Large intestine (tissue), 3 donors: ENCODE results near the gene CNTN1. TPM values are rescaled to one million over a fixed set of nuclear protein-coding genes. Genes with fewer than 3 reads are reported as not detected.
A peak's percentile ranks its signal among the peaks of the same experiment; 100 is the strongest.
"Not testable (repeated sequence)": the region's sequence is repeated elsewhere in the genome, so short reads cannot be mapped to it uniquely, and the experiment has no call there.

ENCODE experiments used
- DNase-seq, 2 donors: peaks; one replicate each; pipeline versions ENCODE4 v3.0.0 to v3.0.0-alpha.2; 2013
- H3K27ac ChIP-seq: one replicate; pipeline ENCODE4 v1.5.1; 2013; ENCODE audit warnings: low read length
- H3K27me3 ChIP-seq: 2 replicates; pipeline ENCODE4 v1.6.1; 2013; ENCODE audit warnings: low read length; ENCODE audit not compliant: control insufficient read depth, insufficient read depth
- H3K36me3 ChIP-seq: 2 replicates; pipeline ENCODE4 v1.6.1; 2013; ENCODE audit warnings: low read length; ENCODE audit not compliant: control insufficient read depth, insufficient read depth
- H3K4me1 ChIP-seq: one replicate; pipeline ENCODE4 v1.6.1; 2013; ENCODE audit warnings: low read length; ENCODE audit not compliant: control insufficient read depth, insufficient read depth
- H3K4me3 ChIP-seq: one replicate; pipeline ENCODE4 v1.5.1; 2013; ENCODE audit warnings: low read length
- H3K9me3 ChIP-seq: one replicate; pipeline ENCODE4 v1.6.1; 2013; ENCODE audit warnings: mild to moderate bottlenecking, low read depth, low read length, moderate library complexity; ENCODE audit not compliant: control insufficient read depth
- WGBS: methylation state at CpG from one replicate; pipeline ENCODE4 v1.1.5; 2013; ENCODE audit warnings: low lambda C conversion rate; ENCODE audit not compliant: insufficient coverage; 5-methylcytosine and 5-hydroxymethylcytosine counted together
- polyA plus RNA-seq: library from polyadenylated mRNA; unstranded; fragments of 120-200 nt; gene quantifications from one replicate; pipeline ENCODE4 v1.2.1, GENCODE V29; 2013

Gene CNTN1
- polyA plus RNA-seq, 1 donor, result 7.4 TPM

GRCh38 chr12:41076114-41076513, 383.9 kb downstream of the CNTN1 start:
- no CpG with 5 or more reads among the region's 7 CpGs for WGBS
- no peaks in the 10 kb centered on the region for H3K4me1 ChIP-seq
- DNase-seq, result no peak
- H3K27ac ChIP-seq, result no peak overlapping the region
- H3K9me3 ChIP-seq, result no peaks in the 10 kb centered on the region
- no peaks in the 10 kb centered on the region for H3K27me3 ChIP-seq
- H3K4me3 ChIP-seq, result no peak overlapping the region
- H3K36me3 ChIP-seq, result no peaks in the 10 kb centered on the region

GRCh38 chr12:41081241-41081640, 389.0 kb downstream of the CNTN1 start:
- not testable (repeated sequence) for H3K4me1 ChIP-seq, H3K27ac ChIP-seq, DNase-seq, H3K9me3 ChIP-seq, H3K36me3 ChIP-seq, H3K27me3 ChIP-seq, H3K4me3 ChIP-seq
- WGBS, result no CpG with 5 or more reads among the region's 1 CpG

GRCh38 chr12:41089438-41089837, 397.2 kb downstream of the CNTN1 start:
- Histone ChIP-seq H3K4me1 (no peaks in the 10 kb centered on the region), H3K27ac (no peak overlapping the region), H3K4me3 (no peak overlapping the region), H3K9me3 (no peaks in the 10 kb centered on the region), H3K36me3 (no peaks in the 10 kb centered on the region), H3K27me3 (no peaks in the 10 kb centered on the region)
- WGBS, result 100% methylated on average over 1 of the region's 2 CpGs
- no peak for DNase-seq

GRCh38 chr12:41092115-41092514, 399.9 kb downstream of the CNTN1 start:
- WGBS, result 100% methylated on average over 1 of the region's 1 CpG
- H3K4me1 ChIP-seq, result no peaks in the 10 kb centered on the region
- DNase-seq, result no peak
- H3K36me3 ChIP-seq, result no peaks in the 10 kb centered on the region
- H3K4me3 ChIP-seq, result no peak overlapping the region
- no peak overlapping the region for H3K27ac ChIP-seq
- no peaks in the 10 kb centered on the region for H3K27me3 ChIP-seq
- H3K9me3 ChIP-seq, result no peaks in the 10 kb centered on the region

GRCh38 chr12:41096797-41097196, 404.6 kb downstream of the CNTN1 start:
- no peak overlapping the region for H3K4me3 ChIP-seq
- no peak for DNase-seq
- WGBS, result no CpG with 5 or more reads among the region's 1 CpG

GRCh38 chr12:41100572-41100971, 408.3 kb downstream of the CNTN1 start:
- WGBS, result no CpG with 5 or more reads among the region's 1 CpG
- DNase-seq, result no peak
- Histone ChIP-seq H3K36me3 (no peaks in the 10 kb centered on the region), H3K27ac (no peak overlapping the region), H3K4me1 (no peaks in the 10 kb centered on the region), H3K4me3 (no peak overlapping the region), H3K9me3 (no peaks in the 10 kb centered on the region), H3K27me3 (no peaks in the 10 kb centered on the region)

More at GRCh38 chr12:41096797-41097196, 404.6 kb downstream of the CNTN1 start:
- H3K27me3 ChIP-seq, result no peaks in the 10 kb centered on the region
- H3K36me3 ChIP-seq, result no peaks in the 10 kb centered on the region
- no peaks in the 10 kb centered on the region for H3K9me3 ChIP-seq
- H3K27ac ChIP-seq, result no peak overlapping the region
- H3K4me1 ChIP-seq, result no peaks in the 10 kb centered on the region

GRCh38 chr12:41101806-41102205, 409.6 kb downstream of the CNTN1 start:
- H3K9me3 ChIP-seq, result no peaks in the 10 kb centered on the region
- no peak overlapping the region for H3K4me3 ChIP-seq
- no peaks in the 10 kb centered on the region for H3K27me3 ChIP-seq
- DNase-seq, result no peak
- H3K4me1 ChIP-seq, result no peaks in the 10 kb centered on the region
- H3K36me3 ChIP-seq, result no peaks in the 10 kb centered on the region
- no peak overlapping the region for H3K27ac ChIP-seq

- no peak for DNase-seq
- WGBS, result 89% methylated on average over 3 of the region's 4 CpGs
- Histone ChIP-seq H3K36me3 (no peaks in the 10 kb centered on the region), H3K27me3 (no peaks in the 10 kb centered on the region), H3K27ac (no peak overlapping the region), H3K4me1 (no peaks in the 10 kb centered on the region), H3K9me3 (no peaks in the 10 kb centered on the region), H3K4me3 (no peak overlapping the region)
These were observed 411.4 kb downstream of the CNTN1 start for GRCh38 chr12:41103614-41104013.

GRCh38 chr12:41106315-41106714, 414.1 kb downstream of the CNTN1 start:
- Histone ChIP-seq H3K27ac (no peak overlapping the region), H3K9me3 (no peaks in the 10 kb centered on the region), H3K36me3 (no peaks in the 10 kb centered on the region), H3K27me3 (no peaks in the 10 kb centered on the region), H3K4me1 (no peaks in the 10 kb centered on the region), H3K4me3 (no peak overlapping the region)
- no peak for DNase-seq
- no CpG with 5 or more reads among the region's 3 CpGs for WGBS

GRCh38 chr12:41108032-41108431, 415.8 kb downstream of the CNTN1 start:
- Histone ChIP-seq H3K4me1 (no peaks in the 10 kb centered on the region), H3K36me3 (no peaks in the 10 kb centered on the region), H3K4me3 (no peak overlapping the region), H3K27me3 (no peaks in the 10 kb centered on the region), H3K27ac (no peak overlapping the region), H3K9me3 (no peaks in the 10 kb centered on the region)
- no CpG with 5 or more reads among the region's 4 CpGs for WGBS
- peak in 1 of 2 donors; percentile 9 for DNase-seq

- H3K4me1 ChIP-seq, result no peaks in the 10 kb centered on the region
- H3K4me3 ChIP-seq, result no peak overlapping the region
- no peaks in the 10 kb centered on the region for H3K27me3 ChIP-seq
- 80% methylated on average over 1 of the region's 2 CpGs for WGBS
- H3K36me3 ChIP-seq, result no peaks in the 10 kb centered on the region
- H3K27ac ChIP-seq, result no peak overlapping the region
- DNase-seq, result no peak
- no peaks in the 10 kb centered on the region for H3K9me3 ChIP-seq
These were observed 420.7 kb downstream of the CNTN1 start for GRCh38 chr12:41112903-41113302.
